WTC11 (cell line): Measurements from ENCODE around the gene SPOP. TPM values are rescaled to one million over a fixed set of nuclear protein-coding genes. Genes with fewer than 3 reads are reported as not detected.

Experiments
- ATAC-seq: fragments of 200-7000 bp; cut with Tn5 transposase; 2 replicates; pipeline ENCODE4 v1.10.0; 2021; ENCODE audit warnings: mild to moderate bottlenecking, moderate library complexity
- CTCF ChIA-PET: fragments of 300-600 bp; sonication (Branson Sonifier 250); formaldehyde crosslinking; loops from one replicate; lab custom pipeline; 2021; ENCODE audit warnings: antibody characterized with exemption; lab: Charles Lee
- POLR2A ChIA-PET: fragments of 350-600 bp; sonication (Branson Sonifier 250); formaldehyde crosslinking; loops from one replicate; lab custom pipeline; 2021; ENCODE audit warnings: antibody characterized with exemption; lab: Charles Lee
- DNase-seq: peaks from one replicate; pipeline ENCODE4 v3.0.0; 2021; ENCODE audit warnings: low spot score
- H3K27ac Mint-ChIP-seq: 2 replicates; pipeline ENCODE4 v1.8.0; 2021; ENCODE audit warnings: mixed read lengths
- H3K27me3 Mint-ChIP-seq: 2 replicates; pipeline ENCODE4 v1.8.0; 2021; ENCODE audit warnings: low read depth, mild to moderate bottlenecking, moderate library complexity, mixed read lengths
- H3K36me3 Mint-ChIP-seq: 2 replicates; pipeline ENCODE4 v1.8.0; 2021; ENCODE audit warnings: mixed read lengths
- H3K4me1 Mint-ChIP-seq: 2 replicates; pipeline ENCODE4 v1.8.0; 2022; ENCODE audit warnings: mixed read lengths
- H3K4me3 Mint-ChIP-seq: 2 replicates; pipeline ENCODE4 v1.8.0; 2021; ENCODE audit warnings: mild to moderate bottlenecking, moderate library complexity, mixed read lengths
- H3K9me3 Mint-ChIP-seq: 2 replicates; pipeline ENCODE4 v1.8.0; 2021; ENCODE audit warnings: mixed read lengths
- CBFB ChIP-seq: sonication (generic); formaldehyde crosslinking; IDR thresholded peaks from 2 replicates; pipeline ENCODE4 v1.8.1; 2022; ENCODE audit warnings: mild to moderate bottlenecking, low read depth, missing genetic modification reagents
- CREM ChIP-seq: sonication (generic); formaldehyde crosslinking; IDR thresholded peaks from 2 replicates; pipeline ENCODE4 v1.8.1; 2022; ENCODE audit warnings: mild to moderate bottlenecking, missing genetic modification reagents, moderate library complexity
- KAT7 ChIP-seq: sonication (generic); formaldehyde crosslinking; IDR thresholded peaks from 2 replicates; pipeline ENCODE4 v1.8.1; 2023; ENCODE audit warnings: missing genetic modification reagents, mild to moderate bottlenecking, borderline replicate concordance
- MYBL2 ChIP-seq: sonication (generic); formaldehyde crosslinking; IDR thresholded peaks from 2 replicates; pipeline ENCODE4 v1.8.1; 2023; ENCODE audit warnings: mild to moderate bottlenecking, moderate library complexity, missing genetic modification reagents
- NFYB ChIP-seq: sonication (generic); formaldehyde crosslinking; conservative IDR thresholded peaks from 2 replicates; pipeline ENCODE4 v1.8.0; 2022; ENCODE audit warnings: low read depth, missing genetic modification reagents
- SP1 ChIP-seq: sonication (generic); formaldehyde crosslinking; conservative IDR thresholded peaks from 2 replicates; pipeline ENCODE4 v1.8.1; 2022; ENCODE audit warnings: missing genetic modification reagents
- TCF7 ChIP-seq: sonication (generic); formaldehyde crosslinking; IDR thresholded peaks from 2 replicates; pipeline ENCODE4 v1.8.0; 2022; ENCODE audit warnings: mild to moderate bottlenecking, low read depth, missing genetic modification reagents, moderate library complexity
- TEAD1 ChIP-seq: sonication (generic); formaldehyde crosslinking; IDR thresholded peaks from 2 replicates; pipeline ENCODE4 v1.8.0; 2022; ENCODE audit warnings: mild to moderate bottlenecking, missing genetic modification reagents
- TEAD4 ChIP-seq: sonication (generic); formaldehyde crosslinking; IDR thresholded peaks from 2 replicates; pipeline ENCODE4 v1.8.0; 2022; ENCODE audit warnings: mild to moderate bottlenecking, missing genetic modification reagents
- ZNF121 ChIP-seq: sonication (generic); formaldehyde crosslinking; IDR thresholded peaks from 2 replicates; pipeline ENCODE4 v1.8.0; 2023; ENCODE audit warnings: missing genetic modification reagents
- ZNF263 ChIP-seq: sonication (generic); formaldehyde crosslinking; IDR thresholded peaks from 2 replicates; pipeline ENCODE4 v1.8.1; 2022; ENCODE audit warnings: low read depth, mild to moderate bottlenecking, moderate library complexity, missing genetic modification reagents
- ZNF671 ChIP-seq: fragments of 250-450 bp; sonication (Bioruptor Pico); IDR thresholded peaks from 2 replicates; pipeline ENCODE4 v1.8.0; 2021; ENCODE audit warnings: mild to moderate bottlenecking
- total RNA-seq: library from RNA; stranded (reverse); gene quantifications from 3 replicates; pipeline ENCODE4 v1.2.3, GENCODE V29; 2021
- TF ChIP-seq, protein P1 (sequence below): sonication (generic); formaldehyde crosslinking; IDR thresholded peaks from 2 replicates; pipeline ENCODE4 v1.8.0; 2022; ENCODE audit warnings: mild to moderate bottlenecking, missing genetic modification reagents
- TF ChIP-seq, protein P2 (sequence below): sonication (generic); formaldehyde crosslinking; IDR thresholded peaks from 2 replicates; pipeline ENCODE4 v1.8.1; 2023; ENCODE audit warnings: mild to moderate bottlenecking, missing genetic modification reagents
- TF ChIP-seq, protein P3 (sequence below): sonication (generic); formaldehyde crosslinking; IDR thresholded peaks from 2 replicates; pipeline ENCODE4 v1.8.0; 2022; ENCODE audit warnings: mild to moderate bottlenecking, missing genetic modification reagents
- TF ChIP-seq, protein P4 (sequence below): sonication (generic); formaldehyde crosslinking; IDR thresholded peaks from 2 replicates; pipeline ENCODE4 v1.8.1; 2022; ENCODE audit warnings: low read depth, mild to moderate bottlenecking, moderate library complexity, missing genetic modification reagents, borderline replicate concordance
- TF ChIP-seq, protein P5 (sequence below): sonication (generic); formaldehyde crosslinking; IDR thresholded peaks from 2 replicates; pipeline ENCODE4 v1.8.1; 2022; ENCODE audit warnings: mild to moderate bottlenecking, missing genetic modification reagents, moderate library complexity, borderline replicate concordance
- TF ChIP-seq, protein P6 (sequence below): sonication (generic); formaldehyde crosslinking; IDR thresholded peaks from 2 replicates; pipeline ENCODE4 v1.8.0; 2023; ENCODE audit warnings: mild to moderate bottlenecking, missing genetic modification reagents
- TF ChIP-seq, protein P7 (sequence below): sonication (generic); formaldehyde crosslinking; IDR thresholded peaks from 2 replicates; pipeline ENCODE4 v1.8.0; 2022; ENCODE audit warnings: mild to moderate bottlenecking, missing genetic modification reagents

Gene SPOP
- total RNA-seq, 1 experiment from 2014 or later = 19.2 TPM

DNA sequence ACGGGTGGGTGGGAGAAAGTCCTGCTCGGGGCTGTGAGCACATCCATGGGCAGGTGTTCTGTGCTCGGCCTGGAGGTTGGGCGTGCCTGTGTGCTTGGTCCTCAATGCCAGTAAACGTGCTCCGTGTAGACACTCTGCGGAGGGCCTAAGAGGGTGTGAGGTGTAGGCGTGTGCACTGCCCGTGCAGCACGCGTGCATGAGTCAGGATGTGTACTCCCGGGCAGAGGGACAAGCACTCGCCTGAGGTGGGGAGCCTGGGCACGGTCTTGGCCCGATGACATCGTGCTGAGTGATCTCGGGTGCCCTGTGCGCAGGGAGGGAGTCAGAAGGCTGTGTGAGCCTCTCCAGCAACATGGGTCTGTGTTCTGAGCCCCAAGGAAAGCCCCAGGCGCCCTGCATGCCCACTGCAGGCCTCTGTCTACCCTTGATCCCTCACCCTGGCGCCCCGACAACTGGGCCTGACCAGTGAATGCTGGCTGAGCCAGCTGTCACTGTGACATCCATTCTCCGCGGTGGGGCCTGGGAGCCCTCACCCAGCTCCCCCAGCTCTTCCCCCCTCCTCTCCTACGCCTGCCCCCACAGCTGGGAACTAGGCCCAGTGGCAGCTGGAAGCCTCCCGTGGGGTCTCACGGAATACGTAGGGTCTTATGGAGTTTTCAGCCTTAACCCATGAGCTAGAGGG lies 125.7 kb downstream of the SPOP start:
- ChIA-PET CTCF (interaction anchor here (0.6 to 1.1 kb wide), 4 partner anchors 36 to 66 kb away, joined by 3 to 5 read pairs (median 4); partner anchors contain the start of gene NGFR), POLR2A (no interaction called here)

DNA sequence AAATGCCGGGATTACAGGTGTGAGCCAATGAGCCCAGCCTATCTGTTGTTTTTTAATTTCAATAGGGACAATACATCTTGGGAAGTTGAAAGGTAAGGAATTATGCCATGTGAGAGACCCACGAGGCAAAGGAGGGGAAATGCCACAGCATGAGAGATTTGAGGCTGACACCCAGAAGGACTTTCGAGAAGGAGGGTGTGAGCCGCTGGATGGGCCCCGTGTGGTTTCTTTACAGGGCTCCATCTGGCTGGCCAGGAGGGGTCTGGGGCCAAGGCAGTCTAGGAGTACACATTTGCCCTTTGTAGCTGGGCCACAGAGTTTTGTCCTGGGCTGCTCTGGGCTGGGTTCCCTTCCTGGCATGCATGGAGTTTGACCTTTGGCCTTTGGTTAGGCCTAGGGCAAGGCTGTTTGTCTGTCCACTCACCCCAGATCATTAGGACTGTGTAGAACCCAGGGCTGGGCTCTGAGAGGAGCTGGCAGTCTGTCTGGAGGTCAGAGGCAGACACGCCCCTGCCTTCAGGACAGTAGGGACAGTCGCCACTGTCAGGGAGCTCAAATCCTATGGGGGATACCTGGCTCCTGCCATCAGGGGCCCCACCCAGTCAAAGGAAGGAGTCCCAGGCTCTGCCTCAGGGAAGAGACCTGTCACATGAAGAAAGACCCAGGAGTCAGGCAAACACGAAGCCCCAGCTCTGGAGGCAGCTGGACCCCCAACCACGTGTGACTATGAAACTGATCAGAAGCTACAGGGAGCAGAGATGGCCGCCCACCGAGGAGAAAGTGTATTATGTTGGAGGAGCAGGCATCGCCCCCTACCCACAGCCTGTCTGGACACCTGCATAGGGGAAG lies 126.5 kb downstream of the SPOP start:
- ChIA-PET CTCF (interaction anchor here (0.6 to 1.9 kb wide), 6 partner anchors 16 to 116 kb away, joined by 3 to 4 read pairs (median 3); partner anchors contain the start of gene NGFR), POLR2A (no interaction called here)
- H3K36me3 Mint-ChIP-seq = no peaks in the 10 kb centered on the region
- peaks cover 19% of the 10 kb centered on the region for H3K4me1 Mint-ChIP-seq
- H3K27ac Mint-ChIP-seq = no peak overlapping the region
- H3K9me3 Mint-ChIP-seq = no peaks in the 10 kb centered on the region
- ATAC-seq = no peak
- peaks cover 5% of the 10 kb centered on the region; the same call in 1 of the 2 replicates for H3K27me3 Mint-ChIP-seq
- DNase-seq = no peak
- H3K4me3 Mint-ChIP-seq = no peak overlapping the region
- no peak for TF ChIP-seq MYBL2 (CRISPR knock-in tag)
- no peak for TF ChIP-seq TEAD4 (CRISPR knock-in tag)
- TF ChIP-seq SP1 = no peak
- TF ChIP-seq, protein P1, sequence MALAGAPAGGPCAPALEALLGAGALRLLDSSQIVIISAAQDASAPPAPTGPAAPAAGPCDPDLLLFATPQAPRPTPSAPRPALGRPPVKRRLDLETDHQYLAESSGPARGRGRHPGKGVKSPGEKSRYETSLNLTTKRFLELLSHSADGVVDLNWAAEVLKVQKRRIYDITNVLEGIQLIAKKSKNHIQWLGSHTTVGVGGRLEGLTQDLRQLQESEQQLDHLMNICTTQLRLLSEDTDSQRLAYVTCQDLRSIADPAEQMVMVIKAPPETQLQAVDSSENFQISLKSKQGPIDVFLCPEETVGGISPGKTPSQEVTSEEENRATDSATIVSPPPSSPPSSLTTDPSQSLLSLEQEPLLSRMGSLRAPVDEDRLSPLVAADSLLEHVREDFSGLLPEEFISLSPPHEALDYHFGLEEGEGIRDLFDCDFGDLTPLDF = no peak
- TF ChIP-seq, protein P2, sequence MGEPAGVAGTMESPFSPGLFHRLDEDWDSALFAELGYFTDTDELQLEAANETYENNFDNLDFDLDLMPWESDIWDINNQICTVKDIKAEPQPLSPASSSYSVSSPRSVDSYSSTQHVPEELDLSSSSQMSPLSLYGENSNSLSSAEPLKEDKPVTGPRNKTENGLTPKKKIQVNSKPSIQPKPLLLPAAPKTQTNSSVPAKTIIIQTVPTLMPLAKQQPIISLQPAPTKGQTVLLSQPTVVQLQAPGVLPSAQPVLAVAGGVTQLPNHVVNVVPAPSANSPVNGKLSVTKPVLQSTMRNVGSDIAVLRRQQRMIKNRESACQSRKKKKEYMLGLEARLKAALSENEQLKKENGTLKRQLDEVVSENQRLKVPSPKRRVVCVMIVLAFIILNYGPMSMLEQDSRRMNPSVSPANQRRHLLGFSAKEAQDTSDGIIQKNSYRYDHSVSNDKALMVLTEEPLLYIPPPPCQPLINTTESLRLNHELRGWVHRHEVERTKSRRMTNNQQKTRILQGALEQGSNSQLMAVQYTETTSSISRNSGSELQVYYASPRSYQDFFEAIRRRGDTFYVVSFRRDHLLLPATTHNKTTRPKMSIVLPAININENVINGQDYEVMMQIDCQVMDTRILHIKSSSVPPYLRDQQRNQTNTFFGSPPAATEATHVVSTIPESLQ = no peak
- TF ChIP-seq NFYB (CRISPR knock-in tag) = no peak
- TF ChIP-seq TCF7 (CRISPR knock-in tag) = no peak
- no peak for TF ChIP-seq ZNF121 (CRISPR knock-in tag)
- TF ChIP-seq, protein P3, sequence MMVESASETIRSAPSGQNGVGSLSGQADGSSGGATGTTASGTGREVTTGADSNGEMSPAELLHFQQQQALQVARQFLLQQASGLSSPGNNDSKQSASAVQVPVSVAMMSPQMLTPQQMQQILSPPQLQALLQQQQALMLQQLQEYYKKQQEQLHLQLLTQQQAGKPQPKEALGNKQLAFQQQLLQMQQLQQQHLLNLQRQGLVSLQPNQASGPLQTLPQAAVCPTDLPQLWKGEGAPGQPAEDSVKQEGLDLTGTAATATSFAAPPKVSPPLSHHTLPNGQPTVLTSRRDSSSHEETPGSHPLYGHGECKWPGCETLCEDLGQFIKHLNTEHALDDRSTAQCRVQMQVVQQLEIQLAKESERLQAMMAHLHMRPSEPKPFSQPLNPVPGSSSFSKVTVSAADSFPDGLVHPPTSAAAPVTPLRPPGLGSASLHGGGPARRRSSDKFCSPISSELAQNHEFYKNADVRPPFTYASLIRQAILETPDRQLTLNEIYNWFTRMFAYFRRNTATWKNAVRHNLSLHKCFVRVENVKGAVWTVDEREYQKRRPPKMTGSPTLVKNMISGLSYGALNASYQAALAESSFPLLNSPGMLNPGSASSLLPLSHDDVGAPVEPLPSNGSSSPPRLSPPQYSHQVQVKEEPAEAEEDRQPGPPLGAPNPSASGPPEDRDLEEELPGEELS = no peak
- TF ChIP-seq, protein P4, sequence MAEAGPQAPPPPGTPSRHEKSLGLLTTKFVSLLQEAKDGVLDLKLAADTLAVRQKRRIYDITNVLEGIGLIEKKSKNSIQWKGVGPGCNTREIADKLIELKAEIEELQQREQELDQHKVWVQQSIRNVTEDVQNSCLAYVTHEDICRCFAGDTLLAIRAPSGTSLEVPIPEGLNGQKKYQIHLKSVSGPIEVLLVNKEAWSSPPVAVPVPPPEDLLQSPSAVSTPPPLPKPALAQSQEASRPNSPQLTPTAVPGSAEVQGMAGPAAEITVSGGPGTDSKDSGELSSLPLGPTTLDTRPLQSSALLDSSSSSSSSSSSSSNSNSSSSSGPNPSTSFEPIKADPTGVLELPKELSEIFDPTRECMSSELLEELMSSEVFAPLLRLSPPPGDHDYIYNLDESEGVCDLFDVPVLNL (CRISPR knock-in tag) = no peak
- no peak for TF ChIP-seq CBFB (CRISPR knock-in tag)
- TF ChIP-seq, protein P5, sequence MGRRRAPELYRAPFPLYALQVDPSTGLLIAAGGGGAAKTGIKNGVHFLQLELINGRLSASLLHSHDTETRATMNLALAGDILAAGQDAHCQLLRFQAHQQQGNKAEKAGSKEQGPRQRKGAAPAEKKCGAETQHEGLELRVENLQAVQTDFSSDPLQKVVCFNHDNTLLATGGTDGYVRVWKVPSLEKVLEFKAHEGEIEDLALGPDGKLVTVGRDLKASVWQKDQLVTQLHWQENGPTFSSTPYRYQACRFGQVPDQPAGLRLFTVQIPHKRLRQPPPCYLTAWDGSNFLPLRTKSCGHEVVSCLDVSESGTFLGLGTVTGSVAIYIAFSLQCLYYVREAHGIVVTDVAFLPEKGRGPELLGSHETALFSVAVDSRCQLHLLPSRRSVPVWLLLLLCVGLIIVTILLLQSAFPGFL (CRISPR knock-in tag) = no peak
- TF ChIP-seq ZNF263 = no peak
- no peak for TF ChIP-seq TEAD1 (CRISPR knock-in tag)
- TF ChIP-seq KAT7 (CRISPR knock-in tag) = no peak
- TF ChIP-seq, protein P6, sequence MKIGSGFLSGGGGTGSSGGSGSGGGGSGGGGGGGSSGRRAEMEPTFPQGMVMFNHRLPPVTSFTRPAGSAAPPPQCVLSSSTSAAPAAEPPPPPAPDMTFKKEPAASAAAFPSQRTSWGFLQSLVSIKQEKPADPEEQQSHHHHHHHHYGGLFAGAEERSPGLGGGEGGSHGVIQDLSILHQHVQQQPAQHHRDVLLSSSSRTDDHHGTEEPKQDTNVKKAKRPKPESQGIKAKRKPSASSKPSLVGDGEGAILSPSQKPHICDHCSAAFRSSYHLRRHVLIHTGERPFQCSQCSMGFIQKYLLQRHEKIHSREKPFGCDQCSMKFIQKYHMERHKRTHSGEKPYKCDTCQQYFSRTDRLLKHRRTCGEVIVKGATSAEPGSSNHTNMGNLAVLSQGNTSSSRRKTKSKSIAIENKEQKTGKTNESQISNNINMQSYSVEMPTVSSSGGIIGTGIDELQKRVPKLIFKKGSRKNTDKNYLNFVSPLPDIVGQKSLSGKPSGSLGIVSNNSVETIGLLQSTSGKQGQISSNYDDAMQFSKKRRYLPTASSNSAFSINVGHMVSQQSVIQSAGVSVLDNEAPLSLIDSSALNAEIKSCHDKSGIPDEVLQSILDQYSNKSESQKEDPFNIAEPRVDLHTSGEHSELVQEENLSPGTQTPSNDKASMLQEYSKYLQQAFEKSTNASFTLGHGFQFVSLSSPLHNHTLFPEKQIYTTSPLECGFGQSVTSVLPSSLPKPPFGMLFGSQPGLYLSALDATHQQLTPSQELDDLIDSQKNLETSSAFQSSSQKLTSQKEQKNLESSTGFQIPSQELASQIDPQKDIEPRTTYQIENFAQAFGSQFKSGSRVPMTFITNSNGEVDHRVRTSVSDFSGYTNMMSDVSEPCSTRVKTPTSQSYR (CRISPR knock-in tag) = no peak

More for the DNA sequence above, 125.7 kb downstream of the SPOP start:
- no peak overlapping the region for H3K27ac Mint-ChIP-seq
- DNase-seq (no peak), ATAC-seq (no peak)
- H3K4me3 Mint-ChIP-seq = no peak overlapping the region
- TF ChIP-seq CREM (CRISPR knock-in tag) (no peak), ZNF671 (no peak), SP1 (no peak)
- TF ChIP-seq, protein P5 (CRISPR knock-in tag) = no peak
- TF ChIP-seq, protein P7, sequence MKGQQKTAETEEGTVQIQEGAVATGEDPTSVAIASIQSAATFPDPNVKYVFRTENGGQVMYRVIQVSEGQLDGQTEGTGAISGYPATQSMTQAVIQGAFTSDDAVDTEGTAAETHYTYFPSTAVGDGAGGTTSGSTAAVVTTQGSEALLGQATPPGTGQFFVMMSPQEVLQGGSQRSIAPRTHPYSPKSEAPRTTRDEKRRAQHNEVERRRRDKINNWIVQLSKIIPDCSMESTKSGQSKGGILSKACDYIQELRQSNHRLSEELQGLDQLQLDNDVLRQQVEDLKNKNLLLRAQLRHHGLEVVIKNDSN = no peak
- H3K36me3 Mint-ChIP-seq = no peaks in the 10 kb centered on the region
- no peaks in the 10 kb centered on the region for H3K9me3 Mint-ChIP-seq
- H3K4me1 Mint-ChIP-seq = peaks cover 18% of the 10 kb centered on the region
- H3K27me3 Mint-ChIP-seq = peaks cover 9% of the 10 kb centered on the region
